ENCODE measurements around the gene GTF2IRD1.

Gene GTF2IRD1

DNA sequence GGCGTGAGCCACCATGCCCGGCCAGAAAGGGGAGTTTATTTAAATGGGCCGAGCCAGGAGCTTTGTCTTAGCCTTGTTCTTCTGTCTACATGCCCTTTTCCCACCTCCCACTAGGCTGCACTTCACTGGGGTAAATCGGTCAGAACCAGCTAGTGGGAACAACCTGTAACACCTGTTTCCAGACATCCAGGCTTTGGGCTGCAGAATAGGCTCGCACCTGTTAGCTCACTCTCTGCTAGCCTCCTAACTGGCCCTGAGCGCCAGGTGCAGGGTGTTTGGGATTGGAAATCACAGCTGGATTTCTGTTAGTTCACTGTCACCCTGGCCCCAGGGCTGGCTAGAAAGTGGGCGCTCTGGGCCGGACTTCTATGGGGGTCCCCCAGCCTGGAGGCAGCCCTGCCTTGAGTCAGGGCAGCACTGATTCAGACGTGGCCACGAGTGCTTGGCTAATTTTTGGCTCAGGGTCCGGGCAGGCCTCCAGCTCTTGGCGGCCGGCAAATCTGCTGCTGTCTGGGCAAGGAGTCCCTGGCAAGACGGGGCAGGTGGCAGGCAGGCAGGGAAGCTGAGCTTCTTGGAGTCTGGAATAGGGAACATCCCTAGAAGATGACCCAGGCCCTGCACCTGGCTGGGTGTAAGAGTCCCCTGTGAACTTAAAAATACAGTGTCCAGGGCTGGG lies 48.6 kb downstream of the GTF2IRD1 start:
- no peaks in the 10 kb centered on the region for H3K36me3 ChIP-seq (ENCODE audit: control insufficient read depth, insufficient read depth, low read length)
- H3K4me3 ChIP-seq (replicated peaks; ENCODE audit: low read depth, low read length), result no peak overlapping the region
- no peak for DNase-seq (ENCODE audit: extremely low read depth, insufficient read length)
- no peaks in the 10 kb centered on the region for H3K27me3 ChIP-seq (replicated peaks; ENCODE audit: control insufficient read depth, insufficient read depth, low read length)
- TF ChIP-seq, protein P1, sequence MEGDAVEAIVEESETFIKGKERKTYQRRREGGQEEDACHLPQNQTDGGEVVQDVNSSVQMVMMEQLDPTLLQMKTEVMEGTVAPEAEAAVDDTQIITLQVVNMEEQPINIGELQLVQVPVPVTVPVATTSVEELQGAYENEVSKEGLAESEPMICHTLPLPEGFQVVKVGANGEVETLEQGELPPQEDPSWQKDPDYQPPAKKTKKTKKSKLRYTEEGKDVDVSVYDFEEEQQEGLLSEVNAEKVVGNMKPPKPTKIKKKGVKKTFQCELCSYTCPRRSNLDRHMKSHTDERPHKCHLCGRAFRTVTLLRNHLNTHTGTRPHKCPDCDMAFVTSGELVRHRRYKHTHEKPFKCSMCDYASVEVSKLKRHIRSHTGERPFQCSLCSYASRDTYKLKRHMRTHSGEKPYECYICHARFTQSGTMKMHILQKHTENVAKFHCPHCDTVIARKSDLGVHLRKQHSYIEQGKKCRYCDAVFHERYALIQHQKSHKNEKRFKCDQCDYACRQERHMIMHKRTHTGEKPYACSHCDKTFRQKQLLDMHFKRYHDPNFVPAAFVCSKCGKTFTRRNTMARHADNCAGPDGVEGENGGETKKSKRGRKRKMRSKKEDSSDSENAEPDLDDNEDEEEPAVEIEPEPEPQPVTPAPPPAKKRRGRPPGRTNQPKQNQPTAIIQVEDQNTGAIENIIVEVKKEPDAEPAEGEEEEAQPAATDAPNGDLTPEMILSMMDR (IDR thresholded peaks at IDR 0.05; ENCODE audit: insufficient read depth, low read length, poor library complexity, severe bottlenecking), result no peak

DNA sequence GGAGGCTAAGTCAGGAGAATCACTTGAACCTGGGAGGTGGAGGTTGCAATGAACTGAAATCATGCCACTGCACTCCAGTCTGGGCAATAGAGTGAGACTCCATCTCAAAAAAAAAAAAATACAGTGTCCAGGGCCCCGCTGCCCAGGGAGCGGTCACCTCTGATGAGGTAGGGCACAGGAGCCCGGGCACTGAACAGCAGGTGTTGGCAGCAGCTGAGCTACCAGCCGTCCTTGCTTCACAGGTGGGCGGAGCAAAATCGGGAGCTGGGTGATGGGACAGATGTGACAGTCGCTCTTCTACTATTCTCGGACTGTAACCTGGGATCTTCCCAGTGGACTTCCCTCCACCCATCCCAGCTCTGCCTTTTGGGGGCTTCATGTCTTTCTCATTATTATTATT lies 49.4 kb downstream of the GTF2IRD1 start:
- TF ChIP-seq, protein P1 (IDR thresholded peaks at IDR 0.05; ENCODE audit: insufficient read depth, low read length, poor library complexity, severe bottlenecking), result no peak
- H3K36me3 ChIP-seq (ENCODE audit: control insufficient read depth, insufficient read depth, low read length), result no peaks in the 10 kb centered on the region
- DNase-seq (ENCODE audit: extremely low read depth, insufficient read length), result no peak
- H3K27me3 ChIP-seq (replicated peaks; ENCODE audit: control insufficient read depth, insufficient read depth, low read length), result no peaks in the 10 kb centered on the region
- no peak overlapping the region for H3K4me3 ChIP-seq (replicated peaks; ENCODE audit: low read depth, low read length)

DNA sequence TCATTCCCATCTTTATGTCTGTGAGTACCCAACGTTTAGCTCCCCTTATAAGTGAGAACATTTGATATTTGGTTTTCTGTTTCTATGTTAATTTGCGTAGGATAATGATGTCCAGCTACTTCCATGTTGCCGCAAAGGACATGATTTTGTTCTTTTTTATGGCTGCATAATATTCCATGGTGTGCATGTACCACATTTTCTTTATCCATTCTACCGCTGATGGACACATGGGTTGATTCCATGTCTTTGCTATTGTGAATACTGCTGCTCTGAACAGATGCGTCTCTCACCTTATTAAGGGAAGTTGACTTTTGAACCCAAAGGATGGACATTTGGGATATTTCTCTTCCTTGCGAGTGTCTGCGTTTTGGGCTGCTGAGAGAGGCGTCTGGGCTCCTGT lies 50.2 kb downstream of the GTF2IRD1 start:
- H3K4me3 ChIP-seq (replicated peaks; ENCODE audit: low read depth, low read length), result no peak overlapping the region
- TF ChIP-seq, protein P1 (IDR thresholded peaks at IDR 0.05; ENCODE audit: insufficient read depth, low read length, poor library complexity, severe bottlenecking), result no peak
- no peaks in the 10 kb centered on the region for H3K36me3 ChIP-seq (ENCODE audit: control insufficient read depth, insufficient read depth, low read length)
- no peaks in the 10 kb centered on the region for H3K27me3 ChIP-seq (replicated peaks; ENCODE audit: control insufficient read depth, insufficient read depth, low read length)
- no peak for DNase-seq (ENCODE audit: extremely low read depth, insufficient read length)

DNA sequence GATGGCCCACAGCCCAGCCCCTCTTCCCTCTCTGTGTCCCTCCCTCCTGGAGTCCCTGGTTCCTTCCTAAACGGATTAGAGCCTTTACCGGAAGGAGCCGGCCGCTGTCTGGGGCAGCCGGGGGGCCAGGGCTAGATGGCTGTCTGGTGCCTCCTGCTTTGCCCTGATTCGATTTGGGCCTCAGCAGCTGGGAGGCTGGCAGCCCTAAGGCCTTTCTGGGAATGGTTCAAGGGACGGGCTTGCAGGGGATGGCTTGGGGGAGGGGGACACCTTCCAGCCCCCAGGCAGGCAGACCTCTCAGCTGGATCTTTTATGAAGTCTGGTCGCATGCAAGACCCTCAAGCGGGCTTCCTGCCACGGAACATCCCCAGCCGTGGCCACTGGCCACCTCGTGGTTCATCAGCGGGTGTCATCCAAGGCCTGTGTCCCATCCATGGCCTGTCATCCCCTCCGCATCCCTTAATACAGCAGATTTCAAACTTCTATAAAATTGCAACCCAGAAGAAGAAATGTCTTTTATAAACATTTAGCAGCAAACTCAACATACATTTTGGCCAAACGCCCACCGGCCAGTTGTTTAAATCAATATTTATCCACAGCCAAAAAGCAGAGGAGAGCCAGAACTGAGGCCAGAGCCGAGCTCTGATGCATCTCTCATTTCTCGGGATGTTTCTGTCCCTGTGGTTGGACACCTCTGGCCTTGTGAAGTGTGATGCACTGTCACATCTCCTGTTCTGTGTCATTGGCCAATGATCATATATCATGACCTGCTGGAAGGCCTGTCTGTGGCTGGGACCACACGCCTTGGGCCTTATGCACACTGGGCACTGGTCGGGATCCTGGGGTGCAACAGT lies 52.0 kb downstream of the GTF2IRD1 start:
- no peaks in the 10 kb centered on the region for H3K36me3 ChIP-seq (ENCODE audit: control insufficient read depth, insufficient read depth, low read length)
- no peaks in the 10 kb centered on the region for H3K27me3 ChIP-seq (replicated peaks; ENCODE audit: control insufficient read depth, insufficient read depth, low read length)
- TF ChIP-seq, protein P1 (IDR thresholded peaks at IDR 0.05; ENCODE audit: insufficient read depth, low read length, poor library complexity, severe bottlenecking), result no peak
- no peak overlapping the region for H3K4me3 ChIP-seq (replicated peaks; ENCODE audit: low read depth, low read length)
- DNase-seq (ENCODE audit: extremely low read depth, insufficient read length), result no peak

DNA sequence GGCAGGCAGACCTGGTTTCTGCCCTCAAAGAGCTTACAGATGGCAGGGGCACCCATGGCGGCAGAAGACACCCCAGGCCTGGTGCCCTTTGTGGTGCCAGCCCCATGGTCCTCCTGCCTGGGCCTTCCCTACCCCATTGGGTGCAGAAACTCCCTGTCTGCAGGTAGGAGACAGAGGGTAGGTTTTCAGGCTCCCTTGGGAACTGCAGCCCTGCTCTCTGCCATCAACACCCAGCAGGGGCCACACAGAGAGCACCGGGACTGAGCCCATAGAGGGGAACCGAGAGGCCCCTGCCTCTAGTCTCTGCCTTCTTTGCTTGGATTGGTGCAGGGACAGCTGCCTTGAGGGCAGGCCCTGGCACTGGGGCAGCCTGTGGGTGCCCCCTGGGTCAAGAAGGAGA lies 52.6 kb downstream of the GTF2IRD1 start:
- Histone ChIP-seq H3K36me3 (ENCODE audit: control insufficient read depth, insufficient read depth, low read length) (no peaks in the 10 kb centered on the region), H3K27me3 (replicated peaks; ENCODE audit: control insufficient read depth, insufficient read depth, low read length) (no peaks in the 10 kb centered on the region), H3K4me3 (replicated peaks; ENCODE audit: low read depth, low read length) (no peak overlapping the region)
- DNase-seq (ENCODE audit: extremely low read depth, insufficient read length), result no peak
- TF ChIP-seq, protein P1 (IDR thresholded peaks at IDR 0.05; ENCODE audit: insufficient read depth, low read length, poor library complexity, severe bottlenecking), result no peak
